GM21619 (cell line): Measurements from ENCODE around the gene MRGPRF.

Experiments
- ATAC-seq: cut with Tn5 transposase; IDR thresholded peaks from one replicate; pipeline ENCODE4 v1.9.1; 2021; ENCODE audit not compliant: unreplicated experiment

MRGPRF gene

DNA sequence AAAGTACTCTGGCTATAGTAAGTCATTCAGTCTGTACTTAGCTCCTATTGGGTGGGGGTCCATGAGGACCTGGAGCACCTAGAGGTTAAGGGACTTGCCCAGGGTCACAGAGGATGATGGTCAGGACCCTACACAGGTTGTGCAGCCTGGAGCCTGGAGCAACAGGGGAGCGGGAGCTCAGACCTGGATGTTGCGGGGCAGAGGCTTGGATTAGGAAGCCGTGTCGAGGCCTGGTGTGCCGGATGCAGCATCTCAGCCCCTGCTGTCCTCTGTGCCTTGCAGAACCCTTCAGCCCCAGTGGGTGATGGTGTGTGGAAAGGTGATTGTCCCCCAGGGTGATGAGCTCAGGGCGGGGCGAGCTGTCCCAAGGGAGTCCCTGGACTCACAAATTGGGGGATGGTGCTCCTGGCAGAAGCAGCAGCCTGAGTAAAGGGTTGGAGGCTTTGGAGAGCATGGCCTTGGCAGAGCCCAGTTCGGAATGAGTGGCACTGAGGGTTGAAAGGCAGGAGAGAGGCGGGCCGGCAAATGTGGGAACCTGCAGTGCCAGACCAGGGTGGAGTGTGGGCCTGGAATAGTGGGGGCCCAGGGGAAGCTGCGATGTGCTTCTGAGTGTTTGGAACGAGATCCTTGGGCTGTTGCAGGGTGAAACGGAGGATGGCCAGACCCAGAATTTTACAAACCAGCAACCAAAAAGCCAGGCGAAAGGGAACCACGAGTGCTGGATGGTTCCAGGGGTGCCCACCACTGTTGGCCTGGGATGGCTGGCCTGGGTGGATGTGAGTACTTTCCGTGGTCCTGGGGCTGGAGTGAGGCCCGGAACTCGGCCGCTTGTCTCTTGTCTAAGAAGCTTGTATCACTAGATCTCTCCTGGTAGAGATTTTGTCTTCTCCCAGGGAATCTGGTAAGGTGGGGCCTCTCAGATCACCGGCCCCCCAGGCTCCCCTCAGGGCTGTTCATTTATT lies 38.6 kb upstream of the MRGPRF start:
- no peak for ATAC-seq

DNA sequence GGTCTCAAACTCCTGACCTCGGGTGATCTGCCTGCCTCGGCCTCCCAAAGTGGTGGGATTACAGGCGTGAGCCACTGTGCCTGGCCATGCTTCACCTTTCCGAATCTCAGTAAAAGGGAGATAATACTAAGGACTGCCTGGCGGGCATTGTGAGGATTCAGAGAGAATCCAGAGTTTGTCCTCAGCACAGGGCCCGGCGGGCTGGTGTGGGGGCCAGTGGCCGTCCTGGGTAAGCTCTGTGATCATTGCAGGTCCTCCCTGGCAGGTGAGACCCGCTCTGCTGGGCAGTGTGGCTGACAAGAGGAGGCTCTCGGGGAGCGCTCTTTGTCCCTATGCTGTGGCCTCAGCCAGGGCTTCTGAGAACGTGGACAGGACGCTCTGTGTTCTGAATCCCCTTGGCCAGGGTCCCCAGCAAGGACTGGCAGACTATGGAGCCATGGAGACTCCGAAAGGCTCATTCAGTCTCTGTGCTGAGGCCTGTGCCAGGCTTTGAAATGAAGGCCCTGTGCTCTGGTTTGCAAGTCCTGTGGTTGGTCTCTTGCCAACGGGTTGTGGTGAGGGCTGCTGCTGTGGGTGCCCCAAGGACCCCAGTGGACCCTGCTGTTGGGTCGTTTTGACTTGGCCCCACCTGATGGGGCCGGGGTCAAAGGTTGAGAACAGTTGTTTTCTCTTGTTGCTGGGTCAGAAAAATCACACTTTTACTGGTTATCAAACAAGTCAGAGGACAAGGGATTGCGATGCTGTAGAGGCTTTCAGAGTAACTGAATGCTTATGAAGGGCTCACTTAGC lies 37.7 kb upstream of the MRGPRF start:
- no peak for ATAC-seq

DNA sequence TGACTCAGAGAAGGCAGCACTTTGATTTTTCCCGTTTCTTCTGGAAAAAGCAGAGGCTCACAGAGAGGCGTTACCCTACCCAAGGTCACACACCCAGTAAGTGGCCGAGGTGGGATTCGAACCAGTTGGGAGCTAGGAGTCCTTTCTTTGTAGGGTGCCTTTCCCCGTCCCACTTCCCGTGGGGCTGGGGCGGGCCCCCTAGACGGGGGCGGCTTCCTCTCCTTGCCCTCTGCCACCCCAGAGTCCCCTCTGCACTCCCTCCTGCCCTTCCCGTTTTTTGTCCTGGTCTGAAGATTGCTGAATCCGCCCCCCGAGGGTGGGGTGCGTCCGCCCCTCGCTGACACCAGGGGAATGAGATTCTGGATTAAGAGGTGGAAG lies 36.4 kb upstream of the MRGPRF start:
- no peak for ATAC-seq

DNA sequence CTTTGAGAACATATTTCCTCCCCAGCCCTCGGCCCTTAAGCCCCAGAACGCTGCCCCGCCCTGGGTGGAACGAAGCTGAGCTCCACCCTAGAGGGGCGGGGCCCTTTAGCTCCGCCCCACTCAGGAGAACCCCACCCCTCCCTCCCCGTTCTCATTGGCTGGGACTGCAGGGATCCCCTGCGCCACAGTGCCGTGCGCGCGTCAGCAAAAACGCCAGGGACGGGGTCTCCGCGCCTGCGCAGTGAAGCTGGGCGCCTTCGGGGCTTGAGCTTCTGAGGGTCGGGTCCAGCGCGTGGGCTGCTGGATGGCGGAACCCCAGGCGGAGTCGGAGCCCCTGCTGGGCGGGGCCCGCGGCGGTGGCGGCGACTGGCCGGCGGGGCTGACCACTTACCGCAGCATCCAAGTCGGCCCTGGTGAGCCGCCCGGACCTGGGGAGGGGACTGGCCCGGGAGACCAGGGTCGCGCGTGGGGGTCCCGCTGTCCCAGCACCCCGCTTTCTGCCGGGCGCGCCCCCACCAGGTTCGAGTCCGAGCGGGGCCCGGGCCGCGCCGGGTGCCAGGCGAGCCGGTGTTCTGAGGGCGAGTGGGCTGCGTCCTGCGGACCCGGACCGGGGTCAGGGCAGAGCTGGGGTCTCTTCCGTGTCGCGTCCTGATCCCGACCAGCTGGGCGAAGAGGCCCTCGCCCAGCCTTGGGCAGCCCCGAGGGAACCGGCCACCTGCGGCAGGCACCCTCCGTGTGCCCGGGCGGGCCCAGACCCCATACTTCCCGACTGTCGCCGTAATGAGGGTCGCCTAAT lies 35.8 kb upstream of the MRGPRF start, which contains the start of gene TPCN2:
TSS of gene TPCN2 (plus strand) at position 239 of the 796 bp plus-strand sequence. CDS start at position 305, 66 bp downstream.
- ATAC-seq = peak; percentile 81

DNA sequence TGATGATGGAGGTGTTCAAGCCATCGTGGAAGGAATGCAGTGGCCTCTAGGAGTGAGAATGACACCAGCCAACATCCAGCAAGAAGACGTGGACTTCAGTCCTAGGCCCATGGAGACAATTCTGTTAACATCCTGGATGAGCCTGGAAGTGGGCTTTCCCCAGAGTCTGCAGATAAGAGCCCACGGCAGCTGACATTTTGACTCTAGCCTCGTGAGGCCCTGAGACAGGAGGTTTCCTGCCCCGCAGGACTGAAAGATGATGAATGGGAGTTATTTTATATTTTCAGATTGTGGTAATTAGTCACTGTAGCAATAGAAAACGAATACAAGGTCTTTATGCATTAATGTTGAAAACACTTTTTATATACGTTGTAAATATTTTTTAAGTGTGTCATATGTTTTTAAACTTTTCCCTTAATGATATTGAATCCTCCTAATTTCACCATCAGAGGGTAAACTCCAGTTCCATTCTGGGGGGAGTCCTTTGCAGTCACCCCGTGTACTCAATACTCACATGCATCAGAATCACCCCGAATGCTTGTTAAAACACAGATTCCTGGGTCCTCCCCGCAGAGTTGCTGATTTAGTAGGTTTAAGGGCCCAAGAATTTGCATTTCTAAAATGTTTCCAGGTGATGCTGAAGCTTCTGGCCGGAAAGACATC lies 35.1 kb upstream of the MRGPRF start:
- ATAC-seq = no peak

DNA sequence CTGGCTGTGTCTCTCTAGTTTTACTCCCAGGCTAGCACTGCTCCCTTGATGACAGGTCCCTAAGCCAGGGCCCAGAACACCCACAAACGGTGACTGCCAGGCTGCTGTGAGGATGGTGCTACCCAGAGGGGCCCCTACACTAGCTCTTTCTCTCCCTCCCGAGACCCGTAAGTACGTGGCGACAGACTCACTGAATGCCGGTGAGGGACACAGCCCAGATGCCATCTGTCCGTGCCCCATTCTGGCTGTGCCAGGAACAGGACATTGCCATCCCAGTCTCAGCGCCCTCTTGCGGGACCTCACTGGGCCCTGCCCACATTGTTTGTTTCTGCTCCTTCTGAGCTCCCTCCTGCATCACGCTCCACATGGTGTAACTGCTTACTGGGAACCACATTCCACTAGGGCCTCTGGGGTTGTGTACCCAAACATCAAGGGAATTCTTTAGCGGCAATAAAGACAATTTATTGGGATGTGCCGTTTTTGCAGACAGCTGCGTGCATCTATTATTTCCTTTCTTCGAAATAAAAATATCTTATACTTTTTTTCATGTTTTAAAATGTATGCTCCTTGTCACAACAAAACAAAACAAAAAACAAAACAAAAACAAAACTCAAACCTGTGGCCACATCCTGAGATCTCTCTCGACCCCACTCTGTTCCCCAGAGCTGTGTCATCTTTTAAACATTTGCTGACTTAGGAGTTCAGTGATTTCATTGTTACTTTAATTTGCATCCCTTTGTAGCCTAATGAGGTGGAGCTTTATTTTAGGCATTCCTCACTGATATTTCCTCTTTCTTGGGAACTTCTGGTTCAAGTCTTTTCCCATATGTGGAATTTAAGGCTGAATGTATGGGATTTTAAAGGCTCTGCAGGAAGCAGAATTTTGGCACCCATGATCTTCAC lies 31.3 kb upstream of the MRGPRF start:
- no peak for ATAC-seq

DNA sequence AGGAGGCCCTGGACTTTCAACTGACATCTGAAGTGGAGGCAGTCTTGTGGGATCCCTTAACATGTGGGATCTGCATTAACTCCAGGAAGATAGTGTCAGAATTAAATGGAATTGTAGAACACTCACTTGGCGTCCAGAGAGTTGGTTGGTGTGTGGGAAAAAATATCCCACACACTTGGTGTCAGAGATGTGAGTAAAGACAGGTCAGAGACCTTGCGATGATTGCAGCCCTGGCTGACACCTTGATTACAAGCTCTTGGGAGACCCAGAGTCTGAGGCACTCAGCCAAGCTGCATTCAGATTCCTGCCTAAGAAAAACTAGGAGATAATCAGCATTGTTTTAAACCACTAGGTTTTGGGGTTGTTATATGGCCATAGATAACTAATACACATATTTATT lies 28.5 kb upstream of the MRGPRF start:
- ATAC-seq = no peak

GRCh38 chr11:69040581-69041260 lies 27.7 kb upstream of the MRGPRF start:
- ATAC-seq = no peak

DNA sequence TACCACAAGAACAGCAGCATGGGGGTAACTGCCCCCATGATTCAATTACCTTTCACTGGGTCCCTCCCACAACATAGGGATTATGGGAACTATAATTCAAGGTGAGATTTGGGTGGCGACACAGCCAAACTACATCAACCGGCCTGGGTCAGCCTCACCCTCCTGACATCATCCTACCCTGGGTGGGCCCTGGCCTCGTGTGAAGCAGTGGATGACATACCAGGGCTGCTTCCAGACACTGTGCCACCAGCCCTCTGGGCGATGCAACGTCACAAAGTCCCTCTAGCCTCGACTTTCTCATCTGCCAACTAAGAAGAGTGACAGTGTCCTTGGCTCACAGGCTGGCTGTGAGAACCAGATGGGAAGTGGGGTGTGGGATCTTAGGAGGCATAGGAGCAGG lies 27.0 kb upstream of the MRGPRF start:
- no peak for ATAC-seq

GRCh38 chr11:69039501-69039900 lies 26.5 kb upstream of the MRGPRF start:
- ATAC-seq = no peak

GRCh38 chr11:69037544-69037943 lies 24.5 kb upstream of the MRGPRF start:
- ATAC-seq = no peak

DNA sequence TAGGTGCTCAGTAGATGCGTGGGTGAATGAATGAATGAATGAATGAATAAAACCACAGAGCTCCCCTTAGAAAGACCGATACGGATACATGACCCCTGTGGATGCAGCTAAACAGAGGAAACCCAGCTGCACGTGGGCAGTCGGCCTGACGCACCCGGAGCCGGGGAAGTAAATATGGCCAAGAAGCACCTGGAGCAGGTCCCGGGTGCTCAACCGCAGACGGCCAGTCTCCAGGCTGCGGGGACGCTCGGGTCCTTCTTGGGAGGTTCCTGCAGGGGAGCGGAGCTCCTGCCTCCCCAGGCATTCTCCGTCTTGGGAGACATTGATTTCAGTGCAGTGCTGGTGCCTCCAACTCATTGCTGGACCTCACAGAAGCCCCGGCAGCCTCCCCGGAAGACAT lies 24.0 kb upstream of the MRGPRF start:
- no peak for ATAC-seq

- ATAC-seq = no peak
Measured at GRCh38 chr11:69035946-69036340, 22.9 kb upstream of the MRGPRF start.

DNA sequence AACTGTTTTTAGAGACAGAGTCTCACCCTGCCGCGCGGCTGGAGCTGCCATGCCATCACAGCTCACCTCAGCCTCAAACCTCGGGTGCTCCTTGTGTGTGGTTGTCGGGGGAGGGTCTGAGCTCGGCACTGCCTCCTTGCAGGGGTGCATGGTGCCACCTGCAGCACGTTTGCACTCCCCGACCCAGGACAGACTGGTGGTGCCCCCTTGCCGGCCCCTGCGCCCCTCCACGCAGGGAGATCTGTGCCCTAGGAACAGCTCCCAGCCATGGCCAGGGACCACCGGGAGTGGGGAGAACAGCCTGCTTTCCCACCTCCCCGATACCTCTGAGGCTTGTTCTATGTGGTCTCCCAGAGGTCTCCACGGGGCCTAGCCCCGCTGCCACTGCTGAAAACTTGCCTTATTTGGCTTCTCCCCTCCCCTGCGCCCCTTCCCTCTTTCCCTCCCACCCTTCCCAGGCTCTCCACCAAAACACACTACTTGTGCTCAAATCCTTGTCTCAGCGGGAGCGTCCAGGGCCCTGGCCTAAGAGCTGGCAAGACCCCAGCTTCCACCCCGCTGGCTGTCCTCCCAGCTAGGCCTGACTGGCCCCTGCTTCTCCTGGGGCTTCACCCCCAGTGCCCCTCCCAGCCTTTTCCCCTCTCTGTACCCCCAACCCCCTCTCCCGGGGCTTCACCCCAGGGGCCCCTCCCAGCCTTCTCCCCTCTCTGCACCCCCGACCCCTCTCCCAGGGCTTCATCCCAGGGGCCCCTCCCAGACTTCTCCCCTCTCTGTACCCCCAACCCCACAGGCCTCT lies 22.3 kb upstream of the MRGPRF start:
- ATAC-seq = no peak

- no peak for ATAC-seq
Measured at GRCh38 chr11:69034123-69034867, 21.2 kb upstream of the MRGPRF start.

GRCh38 chr11:69033431-69033830 lies 20.4 kb upstream of the MRGPRF start:
- no peak for ATAC-seq

DNA sequence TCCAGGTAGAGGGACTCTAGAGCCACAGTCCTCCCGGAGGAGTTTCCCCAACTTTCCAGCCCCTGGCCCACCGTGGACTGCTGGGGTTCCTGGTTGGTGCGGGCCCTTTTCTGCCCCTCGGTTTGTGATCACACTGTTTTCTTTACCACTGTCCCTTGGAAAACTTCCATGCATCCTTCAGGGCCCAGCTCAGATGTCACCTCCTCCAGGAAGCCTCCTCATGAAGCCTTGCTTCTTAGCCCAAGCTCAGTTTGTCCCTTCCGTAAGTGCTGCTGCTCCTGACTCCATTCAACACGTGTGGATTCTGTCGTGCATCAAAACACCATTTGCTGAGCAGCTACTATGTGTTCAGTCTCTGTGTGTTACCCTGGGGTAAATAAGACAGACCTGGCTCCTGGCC lies 19.8 kb upstream of the MRGPRF start:
- no peak for ATAC-seq

GRCh38 chr11:69030301-69030700 lies 17.3 kb upstream of the MRGPRF start:
- no peak for ATAC-seq
